Large intestine (tissue), 3 donors: ENCODE data around the gene PTGDR2. TPM values are rescaled to one million over a fixed set of nuclear protein-coding genes. Genes with fewer than 3 reads are reported as not detected.

Experiments
- DNase-seq, 2 donors: peaks; one replicate each; pipeline versions ENCODE4 v3.0.0 to v3.0.0-alpha.2; 2013
- H3K27ac ChIP-seq: one replicate; pipeline ENCODE4 v1.5.1; 2013; ENCODE audit warnings: low read length
- H3K27me3 ChIP-seq: 2 replicates; pipeline ENCODE4 v1.6.1; 2013; ENCODE audit warnings: low read length; ENCODE audit not compliant: control insufficient read depth, insufficient read depth
- H3K36me3 ChIP-seq: 2 replicates; pipeline ENCODE4 v1.6.1; 2013; ENCODE audit warnings: low read length; ENCODE audit not compliant: control insufficient read depth, insufficient read depth
- H3K4me1 ChIP-seq: one replicate; pipeline ENCODE4 v1.6.1; 2013; ENCODE audit warnings: low read length; ENCODE audit not compliant: control insufficient read depth, insufficient read depth
- H3K4me3 ChIP-seq: one replicate; pipeline ENCODE4 v1.5.1; 2013; ENCODE audit warnings: low read length
- H3K9me3 ChIP-seq: one replicate; pipeline ENCODE4 v1.6.1; 2013; ENCODE audit warnings: mild to moderate bottlenecking, low read depth, low read length, moderate library complexity; ENCODE audit not compliant: control insufficient read depth
- WGBS: methylation state at CpG from one replicate; pipeline ENCODE4 v1.1.5; 2013; ENCODE audit warnings: low lambda C conversion rate; ENCODE audit not compliant: insufficient coverage; 5-methylcytosine and 5-hydroxymethylcytosine counted together
- polyA plus RNA-seq: library from polyadenylated mRNA; unstranded; fragments of 120-200 nt; gene quantifications from one replicate; pipeline ENCODE4 v1.2.1, GENCODE V29; 2013

PTGDR2 gene
- polyA plus RNA-seq, 1 donor: 5.0 TPM

GRCh38 chr11:60874421-60875365, 18.9 kb upstream of the PTGDR2 start:
- Histone ChIP-seq H3K9me3 (no peaks in the 10 kb centered on the region), H3K4me3 (no peak overlapping the region), H3K4me1 (peaks cover 8% of the 10 kb centered on the region), H3K27ac (no peak overlapping the region), H3K27me3 (no peaks in the 10 kb centered on the region), H3K36me3 (peaks cover 4% of the 10 kb centered on the region)
- DNase-seq: no peak
- no CpG with 5 or more reads among the region's 13 CpGs for WGBS

DNA sequence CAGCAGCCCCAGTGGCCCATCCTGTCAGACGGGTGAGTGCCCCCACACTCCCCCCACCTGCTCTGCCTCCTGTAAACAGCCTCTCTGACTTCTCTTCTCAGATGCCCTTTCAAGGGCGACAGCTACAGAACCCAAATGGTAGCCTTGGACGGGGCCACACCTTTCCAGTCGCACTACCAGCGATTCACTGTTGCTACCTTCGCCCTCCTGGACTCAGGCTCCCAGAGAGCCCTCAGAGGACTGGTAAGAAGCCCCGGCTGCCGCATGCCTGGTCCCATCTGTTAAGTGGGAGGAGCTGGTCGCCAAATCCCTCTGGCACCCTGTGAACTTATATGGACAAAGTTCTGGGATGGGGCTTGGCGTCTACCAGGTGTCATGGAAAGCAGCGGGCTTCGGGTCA, 17.8 kb upstream of the PTGDR2 start:
- whole genome bisulfite sequencing: no CpG with 5 or more reads among the region's 12 CpGs
- H3K27ac ChIP-seq: no peak overlapping the region
- H3K36me3 ChIP-seq: no peaks in the 10 kb centered on the region
- H3K27me3 ChIP-seq: no peaks in the 10 kb centered on the region
- no peak overlapping the region for H3K4me3 ChIP-seq
- DNase-seq: no peak
- peaks cover 8% of the 10 kb centered on the region for H3K4me1 ChIP-seq
- H3K9me3 ChIP-seq: no peaks in the 10 kb centered on the region

GRCh38 chr11:60872961-60873524, 17.3 kb upstream of the PTGDR2 start:
- Histone ChIP-seq H3K4me1 (peaks cover 8% of the 10 kb centered on the region), H3K27ac (no peak overlapping the region), H3K27me3 (no peaks in the 10 kb centered on the region), H3K9me3 (no peaks in the 10 kb centered on the region), H3K4me3 (no peak overlapping the region), H3K36me3 (no peaks in the 10 kb centered on the region)
- no CpG with 5 or more reads among the region's 16 CpGs for WGBS
- no peak for DNase-seq

- no peaks in the 10 kb centered on the region for H3K9me3 ChIP-seq
- DNase-seq: no peak
- H3K36me3 ChIP-seq: no peaks in the 10 kb centered on the region
- H3K4me1 ChIP-seq: peaks cover 8% of the 10 kb centered on the region
- no peak overlapping the region for H3K4me3 ChIP-seq
- no peak overlapping the region for H3K27ac ChIP-seq
- H3K27me3 ChIP-seq: no peaks in the 10 kb centered on the region
- WGBS: 100% methylated on average over 1 of the region's 6 CpGs
Observed at GRCh38 chr11:60872124-60872960, 16.6 kb upstream of the PTGDR2 start.

DNA sequence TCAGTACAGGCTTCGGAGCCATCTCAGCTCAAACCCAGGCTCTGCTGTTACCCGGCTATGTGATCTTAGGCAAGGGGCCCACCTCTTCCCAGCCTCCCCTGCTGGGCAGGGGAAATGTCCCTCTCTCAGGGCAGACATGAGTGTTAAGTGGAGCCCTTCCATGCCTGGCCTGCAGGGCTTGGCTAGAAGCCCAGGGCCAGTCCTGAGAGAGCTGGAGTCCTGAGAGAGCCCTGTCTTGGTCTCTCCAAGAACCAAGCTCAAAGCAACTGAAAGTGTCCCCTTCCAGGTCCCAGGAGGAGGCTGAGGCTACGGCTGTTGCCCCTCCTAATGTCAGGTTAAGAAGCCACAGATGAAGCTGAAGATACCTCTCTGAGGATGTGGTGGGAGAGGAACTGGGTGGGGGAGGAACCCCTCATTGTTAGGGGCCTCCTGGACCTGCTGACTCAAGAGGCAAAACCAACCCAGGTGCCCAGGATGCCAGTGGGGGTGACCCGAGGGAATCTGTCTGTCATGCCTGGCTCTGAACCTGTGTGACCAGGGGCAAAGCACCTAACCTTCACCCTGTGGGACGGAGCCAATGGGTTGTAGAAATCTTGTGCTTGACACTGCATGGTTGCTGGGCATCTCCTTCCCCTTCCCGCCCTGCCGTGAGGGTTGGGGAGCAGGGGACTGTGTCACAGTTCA, 15.8 kb upstream of the PTGDR2 start:
- Histone ChIP-seq H3K36me3 (no peaks in the 10 kb centered on the region), H3K27ac (no peak overlapping the region), H3K4me3 (no peak overlapping the region), H3K9me3 (no peaks in the 10 kb centered on the region), H3K27me3 (no peaks in the 10 kb centered on the region), H3K4me1 (peaks cover 8% of the 10 kb centered on the region)
- DNase-seq: no peak
- no CpG with 5 or more reads among the region's 7 CpGs for WGBS

DNA sequence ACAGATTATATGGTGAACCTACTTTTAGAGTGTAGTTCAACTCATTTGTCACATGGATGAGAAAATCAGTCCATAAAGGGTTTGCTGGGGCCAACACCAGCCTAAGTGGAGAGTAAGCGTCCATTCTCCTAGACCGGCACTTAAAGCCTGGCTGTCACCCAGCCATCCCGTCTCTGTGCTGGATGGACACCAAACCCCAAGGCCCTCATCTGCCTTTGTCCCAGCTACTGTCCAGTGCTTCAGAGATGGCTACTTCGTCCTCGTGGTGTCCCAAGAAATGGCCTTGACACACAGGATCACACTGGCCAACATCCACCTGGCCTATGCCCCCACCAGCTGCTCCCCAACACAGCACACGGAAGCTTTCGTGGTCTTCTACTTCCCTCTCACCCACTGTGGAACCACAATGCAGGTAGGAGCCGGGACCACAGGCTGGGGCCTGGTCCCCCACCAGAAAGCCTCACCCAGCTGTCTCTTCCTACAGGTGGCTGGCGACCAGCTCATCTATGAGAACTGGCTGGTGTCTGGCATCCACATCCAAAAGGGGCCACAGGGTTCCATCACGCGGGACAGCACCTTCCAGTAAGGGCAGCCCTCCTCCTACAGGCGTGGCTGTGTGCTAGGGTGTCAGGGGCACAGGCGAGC, 15.1 kb upstream of the PTGDR2 start:
- H3K27ac ChIP-seq: no peak overlapping the region
- no peaks in the 10 kb centered on the region for H3K9me3 ChIP-seq
- peaks cover 8% of the 10 kb centered on the region for H3K4me1 ChIP-seq
- no peak overlapping the region for H3K4me3 ChIP-seq
- H3K27me3 ChIP-seq: no peaks in the 10 kb centered on the region
- no peaks in the 10 kb centered on the region for H3K36me3 ChIP-seq
- WGBS: no CpG with 5 or more reads among the region's 13 CpGs
- no peak for DNase-seq

DNA sequence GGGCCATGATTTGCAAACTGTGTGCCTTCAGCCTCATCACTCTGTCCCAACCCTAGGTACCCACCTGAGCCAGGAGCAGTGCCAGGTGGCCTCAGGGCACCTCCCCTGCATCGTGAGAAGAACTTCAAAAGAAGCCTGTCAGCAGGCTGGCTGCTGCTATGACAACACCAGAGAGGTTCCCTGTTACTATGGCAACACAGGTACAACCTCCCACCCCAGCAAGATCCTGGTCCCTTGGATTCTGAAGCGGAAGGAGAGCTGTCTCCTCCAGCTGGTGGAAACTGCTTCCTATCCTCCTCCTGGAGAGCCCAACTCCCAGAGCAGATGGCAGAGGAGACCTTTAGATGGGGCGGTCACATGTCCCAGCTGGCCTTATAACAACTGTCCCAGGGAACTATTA, 14.5 kb upstream of the PTGDR2 start:
- H3K27ac ChIP-seq: no peak overlapping the region
- no peaks in the 10 kb centered on the region for H3K9me3 ChIP-seq
- H3K36me3 ChIP-seq: no peaks in the 10 kb centered on the region
- H3K4me1 ChIP-seq: peaks cover 4% of the 10 kb centered on the region
- DNase-seq: peak in 1 of 2 donors; percentile 48
- H3K27me3 ChIP-seq: no peaks in the 10 kb centered on the region
- H3K4me3 ChIP-seq: no peak overlapping the region
- whole genome bisulfite sequencing: no CpG with 5 or more reads among the region's 3 CpGs

GRCh38 chr11:60869451-60869825, 13.7 kb upstream of the PTGDR2 start:
- no peaks in the 10 kb centered on the region for H3K27me3 ChIP-seq
- DNase-seq: no peak
- WGBS: no CpG with 5 or more reads among the region's 7 CpGs
- no peak overlapping the region for H3K4me3 ChIP-seq
- no peaks in the 10 kb centered on the region for H3K9me3 ChIP-seq
- H3K36me3 ChIP-seq: no peaks in the 10 kb centered on the region
- H3K4me1 ChIP-seq: no peaks in the 10 kb centered on the region
- H3K27ac ChIP-seq: no peak overlapping the region

DNA sequence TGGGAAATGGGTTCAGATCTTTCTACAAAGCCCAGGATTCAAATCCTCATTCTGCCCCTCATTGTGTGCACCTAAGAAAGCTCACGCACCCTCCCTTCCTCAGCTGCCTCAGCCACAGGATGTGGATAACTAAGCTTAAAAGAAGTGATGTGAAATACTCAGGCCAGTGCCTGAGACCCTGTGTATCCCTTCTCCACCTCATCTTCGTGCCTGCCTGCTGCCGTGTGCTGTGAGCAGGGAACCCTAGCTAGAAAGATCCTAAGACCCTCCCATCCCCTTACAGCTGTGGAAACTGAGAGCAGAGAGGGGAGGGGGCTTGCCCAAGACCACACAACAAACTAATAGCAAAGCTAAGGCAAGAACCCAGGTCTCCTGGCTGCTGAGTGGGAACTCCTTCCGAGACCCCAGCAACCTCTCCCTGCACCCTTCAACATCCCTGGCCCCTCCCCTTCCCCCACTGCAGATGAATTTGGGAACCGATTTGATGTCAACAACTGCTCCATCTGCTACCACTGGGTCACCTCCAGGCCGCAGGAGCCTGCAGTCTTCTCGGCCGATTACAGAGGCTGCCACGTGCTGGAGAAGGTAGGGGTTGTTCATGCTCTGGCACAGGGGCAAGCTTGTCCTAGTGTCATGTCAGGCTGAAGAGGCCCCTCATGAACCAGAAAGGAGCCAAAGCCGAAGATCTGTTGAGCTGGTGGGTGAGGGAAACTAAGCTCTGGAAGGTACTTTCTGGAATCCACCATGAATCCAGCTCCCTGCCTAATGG, 13.1 kb upstream of the PTGDR2 start:
- WGBS: no CpG with 5 or more reads among the region's 10 CpGs
- H3K9me3 ChIP-seq: no peaks in the 10 kb centered on the region
- no peaks in the 10 kb centered on the region for H3K27me3 ChIP-seq
- H3K4me1 ChIP-seq: no peaks in the 10 kb centered on the region
- H3K36me3 ChIP-seq: no peaks in the 10 kb centered on the region
- DNase-seq: no peak
- H3K27ac ChIP-seq: no peak overlapping the region
- H3K4me3 ChIP-seq: no peak overlapping the region
